Neutrophil (primary cell): ENCODE measurements around the gene WDR74.

ENCODE experiments used
- H3K27ac ChIP-seq: fragments of 200-600 bp; sonication (generic); 2 replicates; pipeline ENCODE4 v1.5.1; 2016; ENCODE audit warnings: mild to moderate bottlenecking, moderate library complexity
- H3K27me3 ChIP-seq: fragments of 200-600 bp; sonication (generic); 2 replicates; pipeline ENCODE4 v1.6.0; 2016; ENCODE audit warnings: mild to moderate bottlenecking
- H3K36me3 ChIP-seq: fragments of 200-600 bp; sonication (generic); 2 replicates; pipeline ENCODE4 v1.5.1; 2017
- H3K4me1 ChIP-seq, 2 experiments: fragments of 200-600 bp in 1 of 2; sonication (generic) in 1 of 2; 1 replicate in 1 of 2; 2 replicates in 1 of 2; pipeline versions ENCODE4 v1.5.1 to v1.6.1; 2013 to 2016; ENCODE audit warnings: low read depth in 1 of 2, low read length in 1 of 2, mild to moderate bottlenecking in 1 of 2, moderate library complexity in 1 of 2; ENCODE audit not compliant: control insufficient read depth in 1 of 2, insufficient read depth in 1 of 2
- H3K4me3 ChIP-seq, 2 experiments: fragments of 200-600 bp in 1 of 2; sonication (generic) in 1 of 2; 1 replicate in 1 of 2; 2 replicates in 1 of 2; pipeline ENCODE4 v1.5.1; 2013 to 2016; ENCODE audit warnings: low read depth in 1 of 2, low read length in 1 of 2, mild to moderate bottlenecking in 1 of 2, moderate library complexity in 1 of 2
- H3K9me3 ChIP-seq: fragments of 200-600 bp; sonication (generic); 2 replicates; pipeline ENCODE4 v1.5.1; 2016
- CTCF ChIP-seq: fragments of 200-600 bp; sonication (generic); IDR thresholded peaks from 2 replicates; pipeline ENCODE4 v1.5.1; 2016; ENCODE audit warnings: antibody characterized with exemption

Gene WDR74

GRCh38 chr11:62879235-62879978, 40.0 kb upstream of the WDR74 start:
- TF ChIP-seq CTCF, result no peak
- no peaks in the 10 kb centered on the region for H3K27me3 ChIP-seq
- no peak overlapping the region for H3K4me3 ChIP-seq
- H3K4me1 ChIP-seq, result peaks cover 24 to 28% of the 10 kb centered on the region in 2 experiments
- H3K36me3 ChIP-seq, result peaks cover 12% of the 10 kb centered on the region
- no peaks in the 10 kb centered on the region for H3K9me3 ChIP-seq
- H3K27ac ChIP-seq, result peak overlapping the region; percentile 89

- Histone ChIP-seq H3K4me3 (no peak overlapping the region), H3K27me3 (no peaks in the 10 kb centered on the region), H3K36me3 (no peaks in the 10 kb centered on the region), H3K9me3 (no peaks in the 10 kb centered on the region), H3K4me1 (peaks cover 11 to 12% of the 10 kb centered on the region in 2 experiments), H3K27ac (no peak overlapping the region)
- no peak for TF ChIP-seq CTCF
These were observed 37.3 kb upstream of the WDR74 start for GRCh38 chr11:62876712-62877111.

DNA sequence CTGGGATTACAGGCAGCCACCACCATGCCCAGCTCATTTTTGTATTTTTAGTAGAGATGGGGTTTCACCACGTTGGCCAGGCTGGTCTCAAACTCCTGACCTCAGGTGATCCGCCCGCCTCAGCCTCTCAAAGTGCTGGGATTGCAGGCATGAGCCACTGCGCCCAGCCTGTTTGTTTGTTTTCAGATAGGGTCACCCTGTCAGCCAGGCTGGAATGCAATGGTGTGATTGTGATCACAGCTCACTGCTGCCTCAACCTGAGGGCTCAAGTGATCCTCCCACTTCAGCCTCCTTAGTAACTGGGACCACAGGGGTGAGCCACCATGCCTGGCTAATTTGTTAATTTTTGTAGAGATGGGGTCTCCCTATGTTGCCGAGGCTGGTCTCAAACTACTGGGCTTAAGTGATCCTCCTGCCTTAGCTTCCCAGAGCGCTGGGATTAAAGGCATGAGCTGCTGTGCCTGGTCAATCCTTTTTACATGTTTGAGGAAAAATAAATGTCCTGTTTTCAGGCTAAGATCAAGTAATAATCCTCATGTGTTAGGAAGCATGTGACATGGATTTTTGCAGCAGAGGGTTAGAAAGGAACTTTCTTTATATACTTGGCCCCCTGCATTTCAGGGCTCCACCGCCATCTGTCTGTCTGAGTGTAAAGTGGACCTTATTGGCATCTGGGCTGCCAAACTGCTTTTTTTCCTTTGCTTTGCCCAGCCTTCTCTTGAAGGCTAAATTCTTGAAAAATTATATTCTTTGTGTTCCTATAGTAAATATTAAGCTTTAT, 36.5 kb upstream of the WDR74 start:
- no peaks in the 10 kb centered on the region for H3K36me3 ChIP-seq
- no peak overlapping the region for H3K27ac ChIP-seq

DNA sequence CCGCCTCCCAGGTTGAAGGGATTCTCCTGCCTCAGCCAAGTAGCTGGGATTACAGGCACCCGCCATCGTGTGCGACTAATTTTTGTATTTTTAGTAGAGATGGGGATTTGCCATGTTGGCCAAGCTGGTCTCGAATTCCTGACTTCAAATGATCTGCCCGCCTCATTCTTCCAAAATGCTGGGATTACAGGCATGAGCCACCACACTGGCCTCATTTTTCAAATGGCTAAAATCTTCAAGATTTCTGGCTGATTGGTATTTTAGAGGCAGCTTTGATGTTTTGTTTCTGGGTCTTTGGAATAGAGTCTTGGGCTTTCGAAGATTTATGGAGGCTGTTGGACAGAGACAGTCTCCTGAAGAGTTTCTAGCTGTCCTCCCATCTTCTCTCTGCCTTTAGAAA, 35.5 kb upstream of the WDR74 start:
- H3K36me3 ChIP-seq, result no peaks in the 10 kb centered on the region
- H3K27me3 ChIP-seq, result no peaks in the 10 kb centered on the region
- no peak overlapping the region for H3K4me3 ChIP-seq
- no peak for TF ChIP-seq CTCF
- H3K27ac ChIP-seq, result no peak overlapping the region
- H3K9me3 ChIP-seq, result no peaks in the 10 kb centered on the region
- peaks cover under 1 to 3% of the 10 kb centered on the region in 2 experiments for H3K4me1 ChIP-seq

More for the DNA sequence above, 36.5 kb upstream of the WDR74 start:
- Histone ChIP-seq H3K4me3 (no peak overlapping the region), H3K9me3 (no peaks in the 10 kb centered on the region), H3K27me3 (no peaks in the 10 kb centered on the region), H3K4me1 (peaks cover 9 to 10% of the 10 kb centered on the region in 2 experiments)
- TF ChIP-seq CTCF, result no peak

- no peak for TF ChIP-seq CTCF
- H3K4me3 ChIP-seq, result no peak overlapping the region
- H3K9me3 ChIP-seq, result no peaks in the 10 kb centered on the region
- H3K27me3 ChIP-seq, result no peaks in the 10 kb centered on the region
- no peak overlapping the region for H3K27ac ChIP-seq
- H3K4me1 ChIP-seq, result peaks cover 3 to 7% of the 10 kb centered on the region in 2 experiments
- H3K36me3 ChIP-seq, result no peaks in the 10 kb centered on the region
These were observed 26.2 kb upstream of the WDR74 start for GRCh38 chr11:62865635-62866034.
